Osteoblast (primary cell): Measurements from ENCODE around the gene OR1F1. TPM values are rescaled to one million over a fixed set of nuclear protein-coding genes. Genes with fewer than 3 reads are reported as not detected.
A peak's percentile ranks its signal among the peaks of the same experiment; 100 is the strongest.

Experiments used
- DNase-seq: peaks from one replicate; pipeline ENCODE4 v3.0.0; 2011; ENCODE audit warnings: low spot score, mixed read lengths; ENCODE audit not compliant: insufficient read length; ENCODE audit errors: missing footprints
- H2AFZ ChIP-seq: 2 replicates; pipeline ENCODE4 v1.6.0; 2011; ENCODE audit warnings: mild to moderate bottlenecking, low read length
- H3K27ac ChIP-seq: 2 replicates; pipeline ENCODE4 v1.5.1; 2011; ENCODE audit warnings: mild to moderate bottlenecking, low read depth, low read length, moderate library complexity
- H3K27me3 ChIP-seq: 2 replicates; pipeline ENCODE4 v1.6.0; 2012; ENCODE audit warnings: mild to moderate bottlenecking, control low read depth, inconsistent platforms, low read length, moderate library complexity; ENCODE audit not compliant: insufficient read depth
- H3K36me3 ChIP-seq: 2 replicates; pipeline ENCODE4 v1.5.1; 2011; ENCODE audit warnings: mild to moderate bottlenecking, low read length, control low read depth, moderate library complexity; ENCODE audit not compliant: insufficient read depth
- H3K4me1 ChIP-seq: 2 replicates; pipeline ENCODE4 v1.5.1; 2011; ENCODE audit warnings: mild to moderate bottlenecking, low read length, control low read depth, moderate library complexity; ENCODE audit not compliant: insufficient read depth
- H3K4me2 ChIP-seq: 2 replicates; pipeline ENCODE4 v1.6.0; 2011; ENCODE audit warnings: mild to moderate bottlenecking, low read length; ENCODE audit not compliant: insufficient read depth
- H3K4me3 ChIP-seq: fragments of 200-600 bp; sonication (generic); 3 replicates; pipeline ENCODE4 v1.5.1; 2012; ENCODE audit warnings: mild to moderate bottlenecking, low read length, inconsistent platforms; ENCODE audit not compliant: insufficient read depth
- H3K79me2 ChIP-seq: 2 replicates; pipeline ENCODE4 v1.6.0; 2012; ENCODE audit warnings: mild to moderate bottlenecking, low read length, control low read depth, inconsistent platforms; ENCODE audit not compliant: insufficient read depth
- H3K9me3 ChIP-seq: 2 replicates; pipeline ENCODE4 v1.5.1; 2011; ENCODE audit warnings: low read depth, low read length, control low read depth
- H4K20me1 ChIP-seq: 2 replicates; pipeline ENCODE4 v1.6.0; 2012; ENCODE audit warnings: mild to moderate bottlenecking, low read length, control low read depth; ENCODE audit not compliant: insufficient read depth
- total RNA-seq: library from RNA; depleted of rRNA; stranded (reverse); fragments of >200 nt; gene quantifications from 2 replicates; pipeline ENCODE4 v1.2.3, GENCODE V29; 2012
- TF ChIP-seq, protein P1 (sequence below): IDR thresholded peaks from 2 replicates; pipeline ENCODE4 v1.5.1; 2011; ENCODE audit warnings: mild to moderate bottlenecking, low read depth, low read length, moderate library complexity; ENCODE audit errors: extremely low read depth

The OR1F1 gene
- total RNA-seq, 1 donor, result 0.36 TPM

DNA sequence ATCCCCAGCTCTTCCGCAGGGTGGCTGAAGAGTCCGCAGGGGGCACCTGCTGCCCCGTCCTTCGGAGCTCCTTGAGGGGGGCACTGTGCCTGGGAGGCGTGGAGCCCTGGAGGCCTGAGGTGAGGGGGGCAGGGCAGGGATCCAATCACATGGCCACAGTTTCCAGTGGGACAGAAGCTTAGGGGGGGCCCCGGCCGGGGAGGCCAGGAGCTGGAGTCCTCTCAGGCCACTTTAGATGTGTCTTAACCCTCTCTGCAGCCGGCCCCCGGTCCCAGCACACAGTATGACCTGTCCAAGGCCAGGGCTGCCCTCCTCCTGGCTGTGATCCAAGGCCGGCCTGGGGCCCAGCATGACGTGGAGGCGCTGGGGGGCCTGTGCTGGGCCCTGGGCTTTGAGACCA is 42.3 kb upstream of the OR1F1 start:
- Histone ChIP-seq H3K4me3 (no peak overlapping the region), H3K36me3 (peaks cover 6% of the 10 kb centered on the region), H3K27me3 (no peaks in the 10 kb centered on the region), H3K27ac (no peak overlapping the region), H2AFZ (no peak overlapping the region), H3K79me2 (no peaks in the 10 kb centered on the region), H3K9me3 (no peaks in the 10 kb centered on the region), H3K4me1 (no peaks in the 10 kb centered on the region), H4K20me1 (no peaks in the 10 kb centered on the region), H3K4me2 (no peak overlapping the region)
- DNase-seq, result peak; percentile 63
- TF ChIP-seq, protein P1, sequence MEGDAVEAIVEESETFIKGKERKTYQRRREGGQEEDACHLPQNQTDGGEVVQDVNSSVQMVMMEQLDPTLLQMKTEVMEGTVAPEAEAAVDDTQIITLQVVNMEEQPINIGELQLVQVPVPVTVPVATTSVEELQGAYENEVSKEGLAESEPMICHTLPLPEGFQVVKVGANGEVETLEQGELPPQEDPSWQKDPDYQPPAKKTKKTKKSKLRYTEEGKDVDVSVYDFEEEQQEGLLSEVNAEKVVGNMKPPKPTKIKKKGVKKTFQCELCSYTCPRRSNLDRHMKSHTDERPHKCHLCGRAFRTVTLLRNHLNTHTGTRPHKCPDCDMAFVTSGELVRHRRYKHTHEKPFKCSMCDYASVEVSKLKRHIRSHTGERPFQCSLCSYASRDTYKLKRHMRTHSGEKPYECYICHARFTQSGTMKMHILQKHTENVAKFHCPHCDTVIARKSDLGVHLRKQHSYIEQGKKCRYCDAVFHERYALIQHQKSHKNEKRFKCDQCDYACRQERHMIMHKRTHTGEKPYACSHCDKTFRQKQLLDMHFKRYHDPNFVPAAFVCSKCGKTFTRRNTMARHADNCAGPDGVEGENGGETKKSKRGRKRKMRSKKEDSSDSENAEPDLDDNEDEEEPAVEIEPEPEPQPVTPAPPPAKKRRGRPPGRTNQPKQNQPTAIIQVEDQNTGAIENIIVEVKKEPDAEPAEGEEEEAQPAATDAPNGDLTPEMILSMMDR, result no peak

DNA sequence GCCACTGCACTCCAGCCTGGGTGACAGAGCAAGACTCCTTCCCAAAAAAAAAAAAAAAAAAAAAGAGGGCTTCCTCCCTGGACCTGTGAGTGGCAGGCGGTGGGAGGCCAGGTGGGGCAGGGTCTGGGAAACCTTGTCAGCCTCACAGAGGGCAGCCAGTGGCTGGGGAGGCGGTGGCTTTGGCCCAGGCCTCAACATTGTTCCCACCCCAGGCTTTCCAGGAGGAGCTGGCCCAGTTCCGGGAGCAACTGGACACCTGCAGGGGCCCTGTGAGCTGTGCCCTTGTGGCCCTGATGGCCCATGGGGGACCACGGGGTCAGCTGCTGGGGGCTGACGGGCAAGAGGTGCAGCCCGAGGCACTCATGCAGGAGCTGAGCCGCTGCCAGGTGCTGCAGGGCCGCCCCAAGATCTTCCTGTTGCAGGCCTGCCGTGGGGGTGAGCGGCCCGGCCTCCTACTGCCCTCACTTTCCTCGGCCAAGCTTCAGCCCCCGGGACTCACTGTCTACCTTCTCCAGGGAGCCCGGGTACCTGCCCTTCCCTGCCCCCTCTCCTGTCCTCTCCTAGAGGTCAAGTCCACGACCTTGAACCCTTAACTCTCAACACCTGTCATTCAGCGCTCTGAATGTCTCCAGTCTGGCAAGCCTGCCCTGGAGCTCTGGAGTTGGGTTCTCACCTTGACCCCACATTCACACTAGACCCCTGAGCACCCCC is 40.8 kb upstream of the OR1F1 start:
- H4K20me1 ChIP-seq, result no peaks in the 10 kb centered on the region
- no peak overlapping the region for H2AFZ ChIP-seq
- DNase-seq, result peak; percentile 69
- H3K4me3 ChIP-seq, result no peak overlapping the region
- H3K36me3 ChIP-seq, result peaks cover 6% of the 10 kb centered on the region
- TF ChIP-seq, protein P1, result no peak
- no peaks in the 10 kb centered on the region for H3K27me3 ChIP-seq
- peaks cover 4% of the 10 kb centered on the region for H3K4me1 ChIP-seq
- no peaks in the 10 kb centered on the region for H3K79me2 ChIP-seq
- H3K9me3 ChIP-seq, result no peaks in the 10 kb centered on the region
- H3K4me2 ChIP-seq, result no peak overlapping the region
- no peak overlapping the region for H3K27ac ChIP-seq

DNA sequence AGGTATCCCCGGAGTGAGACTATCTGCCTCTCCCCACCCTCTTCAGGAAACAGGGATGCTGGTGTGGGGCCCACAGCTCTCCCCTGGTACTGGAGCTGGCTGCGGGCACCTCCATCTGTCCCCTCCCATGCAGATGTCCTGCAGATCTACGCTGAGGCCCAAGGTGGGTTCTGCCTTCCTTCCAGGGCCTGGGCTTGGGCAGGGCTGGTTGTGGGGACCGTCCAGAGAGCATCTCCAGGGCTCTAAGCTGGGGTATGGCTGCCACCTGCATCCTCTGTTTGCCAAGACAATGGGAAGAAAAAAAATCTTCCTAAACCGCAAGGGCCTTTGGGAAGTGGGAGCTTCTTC is 40.3 kb upstream of the OR1F1 start:
- H3K9me3 ChIP-seq, result no peaks in the 10 kb centered on the region
- no peaks in the 10 kb centered on the region for H4K20me1 ChIP-seq
- H3K27me3 ChIP-seq, result no peaks in the 10 kb centered on the region
- TF ChIP-seq, protein P1, result no peak
- no peak overlapping the region for H2AFZ ChIP-seq
- H3K36me3 ChIP-seq, result peaks cover 2% of the 10 kb centered on the region
- H3K4me2 ChIP-seq, result no peak overlapping the region
- no peak overlapping the region for H3K4me3 ChIP-seq
- no peak for DNase-seq
- H3K27ac ChIP-seq, result no peak overlapping the region
- no peaks in the 10 kb centered on the region for H3K79me2 ChIP-seq
- peaks cover 4% of the 10 kb centered on the region for H3K4me1 ChIP-seq

DNA sequence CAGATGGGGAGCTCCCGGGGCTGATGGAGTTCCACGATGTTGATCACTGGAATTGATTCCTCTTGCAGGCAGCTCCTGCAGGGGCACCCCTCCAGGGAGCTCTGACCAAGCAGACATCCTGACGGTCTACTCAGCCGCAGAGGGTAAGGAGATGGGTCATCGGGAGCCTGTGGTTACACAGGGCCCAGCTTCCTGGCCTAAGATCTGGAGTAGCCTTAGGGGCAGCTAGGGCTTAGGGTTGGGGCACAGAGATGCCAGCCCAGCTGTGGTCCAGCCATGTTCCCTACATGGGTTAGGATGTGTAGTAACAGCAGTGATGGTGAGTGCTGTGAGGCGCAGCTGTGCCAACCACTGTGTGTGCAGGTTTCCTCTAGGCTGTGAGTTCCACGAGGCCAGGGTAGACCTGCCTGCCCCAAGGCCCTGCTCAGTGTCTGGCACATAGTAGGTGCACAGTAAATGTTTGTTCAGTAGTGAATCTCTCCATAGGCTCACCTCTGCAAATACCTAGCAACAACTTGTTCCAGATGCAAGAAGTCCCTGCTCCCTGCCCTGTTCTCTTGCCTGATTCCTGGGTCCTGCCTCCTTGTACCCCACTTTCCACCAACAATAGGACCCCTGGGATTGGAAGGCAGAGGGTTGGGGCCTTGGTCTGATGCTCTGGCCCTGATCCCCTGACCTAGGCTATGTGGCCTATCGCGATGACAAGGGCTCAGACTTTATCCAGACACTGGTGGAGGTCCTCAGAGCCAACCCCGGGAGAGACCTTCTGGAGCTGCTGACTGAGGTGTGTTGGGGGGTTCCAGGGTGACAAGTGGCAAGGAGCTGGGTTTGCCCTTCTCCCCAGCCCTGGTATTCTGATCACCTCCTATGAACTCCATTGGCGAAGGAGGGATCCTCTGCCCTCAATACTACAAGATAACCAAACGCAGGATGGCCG is 39.5 kb upstream of the OR1F1 start:
- no peak overlapping the region for H3K4me2 ChIP-seq
- TF ChIP-seq, protein P1, result no peak
- no peak overlapping the region for H2AFZ ChIP-seq

More for the DNA sequence above, 39.5 kb upstream of the OR1F1 start:
- H4K20me1 ChIP-seq, result no peaks in the 10 kb centered on the region
- no peak overlapping the region for H3K27ac ChIP-seq
- no peaks in the 10 kb centered on the region for H3K36me3 ChIP-seq
- no peaks in the 10 kb centered on the region for H3K79me2 ChIP-seq
- no peaks in the 10 kb centered on the region for H3K9me3 ChIP-seq
- no peaks in the 10 kb centered on the region for H3K27me3 ChIP-seq
- DNase-seq, result peak; percentile 83
- H3K4me3 ChIP-seq, result no peak overlapping the region
- peaks cover 4% of the 10 kb centered on the region for H3K4me1 ChIP-seq
